WTC11 (cell line): ENCODE results near the gene SLC2A9. TPM values are rescaled to one million over a fixed set of nuclear protein-coding genes. Genes with fewer than 3 reads are reported as not detected.

ENCODE experiments used
- ATAC-seq: fragments of 200-7000 bp; cut with Tn5 transposase; 2 replicates; pipeline ENCODE4 v1.10.0; 2021; ENCODE audit warnings: mild to moderate bottlenecking, moderate library complexity
- CTCF ChIA-PET: fragments of 300-600 bp; sonication (Branson Sonifier 250); formaldehyde crosslinking; loops from one replicate; lab custom pipeline; 2021; ENCODE audit warnings: antibody characterized with exemption; lab: Charles Lee
- POLR2A ChIA-PET: fragments of 350-600 bp; sonication (Branson Sonifier 250); formaldehyde crosslinking; loops from one replicate; lab custom pipeline; 2021; ENCODE audit warnings: antibody characterized with exemption; lab: Charles Lee
- DNase-seq: peaks from one replicate; pipeline ENCODE4 v3.0.0; 2021; ENCODE audit warnings: low spot score
- H3K27ac Mint-ChIP-seq: 2 replicates; pipeline ENCODE4 v1.8.0; 2021; ENCODE audit warnings: mixed read lengths
- H3K27me3 Mint-ChIP-seq: 2 replicates; pipeline ENCODE4 v1.8.0; 2021; ENCODE audit warnings: low read depth, mild to moderate bottlenecking, moderate library complexity, mixed read lengths
- H3K36me3 Mint-ChIP-seq: 2 replicates; pipeline ENCODE4 v1.8.0; 2021; ENCODE audit warnings: mixed read lengths
- H3K4me1 Mint-ChIP-seq: 2 replicates; pipeline ENCODE4 v1.8.0; 2022; ENCODE audit warnings: mixed read lengths
- H3K4me3 Mint-ChIP-seq: 2 replicates; pipeline ENCODE4 v1.8.0; 2021; ENCODE audit warnings: mild to moderate bottlenecking, moderate library complexity, mixed read lengths
- H3K9me3 Mint-ChIP-seq: 2 replicates; pipeline ENCODE4 v1.8.0; 2021; ENCODE audit warnings: mixed read lengths
- ELF4 ChIP-seq: sonication (generic); formaldehyde crosslinking; IDR thresholded peaks from 2 replicates; pipeline ENCODE4 v1.8.1; 2022; ENCODE audit warnings: low read depth, mild to moderate bottlenecking, moderate library complexity, missing genetic modification reagents
- FOXK1 ChIP-seq: sonication (generic); formaldehyde crosslinking; IDR thresholded peaks from 2 replicates; pipeline ENCODE4 v1.8.0; 2022; ENCODE audit warnings: mild to moderate bottlenecking, moderate library complexity, missing genetic modification reagents
- GTF2I ChIP-seq: fragments of 250-450 bp; sonication (Bioruptor Pico); conservative IDR thresholded peaks from 2 replicates; pipeline ENCODE4 v1.4.0; 2021; ENCODE audit warnings: mild to moderate bottlenecking
- IRF2 ChIP-seq: sonication (generic); formaldehyde crosslinking; IDR thresholded peaks from 2 replicates; pipeline ENCODE4 v1.8.0; 2022; ENCODE audit warnings: low read depth, missing genetic modification reagents, borderline replicate concordance
- JUN ChIP-seq: sonication (generic); formaldehyde crosslinking; IDR thresholded peaks from 2 replicates; pipeline ENCODE4 v1.8.0; 2023; ENCODE audit warnings: mild to moderate bottlenecking, missing genetic modification reagents
- RORB ChIP-seq: fragments of 250-450 bp; sonication (Bioruptor Pico); IDR thresholded peaks from 2 replicates; pipeline ENCODE4 v1.9.0; 2021; ENCODE audit warnings: mild to moderate bottlenecking
- SOX15 ChIP-seq: fragments of 250-450 bp; sonication (Bioruptor Pico); IDR thresholded peaks from 2 replicates; pipeline ENCODE4 v1.9.0; 2021; ENCODE audit warnings: mild to moderate bottlenecking
- ZBTB43 ChIP-seq: sonication (generic); formaldehyde crosslinking; IDR thresholded peaks from 2 replicates; pipeline ENCODE4 v1.8.1; 2023; ENCODE audit warnings: mild to moderate bottlenecking, missing genetic modification reagents
- ZNF423 ChIP-seq: fragments of 250-450 bp; sonication (Bioruptor Pico); IDR thresholded peaks from 2 replicates; pipeline ENCODE4 v2.1.2; 2022; ENCODE audit warnings: mild to moderate bottlenecking, moderate library complexity
- total RNA-seq: library from RNA; stranded (reverse); gene quantifications from 3 replicates; pipeline ENCODE4 v1.2.3, GENCODE V29; 2021
- TF ChIP-seq, protein P1 (sequence below): sonication (generic); formaldehyde crosslinking; IDR thresholded peaks from 2 replicates; pipeline ENCODE4 v1.8.0; 2023; ENCODE audit warnings: mild to moderate bottlenecking, missing genetic modification reagents
- TF ChIP-seq, protein P2 (sequence below): fragments of 250-450 bp; sonication (Bioruptor Pico); IDR thresholded peaks from 2 replicates; pipeline ENCODE4 v1.9.0; 2021; ENCODE audit warnings: mild to moderate bottlenecking
- TF ChIP-seq, protein P3 (sequence below): sonication (generic); formaldehyde crosslinking; IDR thresholded peaks from 2 replicates; pipeline ENCODE4 v1.8.0; 2023; ENCODE audit warnings: missing genetic modification reagents

The SLC2A9 gene
- total RNA-seq, 1 experiment from 2014 or later: not detected

DNA sequence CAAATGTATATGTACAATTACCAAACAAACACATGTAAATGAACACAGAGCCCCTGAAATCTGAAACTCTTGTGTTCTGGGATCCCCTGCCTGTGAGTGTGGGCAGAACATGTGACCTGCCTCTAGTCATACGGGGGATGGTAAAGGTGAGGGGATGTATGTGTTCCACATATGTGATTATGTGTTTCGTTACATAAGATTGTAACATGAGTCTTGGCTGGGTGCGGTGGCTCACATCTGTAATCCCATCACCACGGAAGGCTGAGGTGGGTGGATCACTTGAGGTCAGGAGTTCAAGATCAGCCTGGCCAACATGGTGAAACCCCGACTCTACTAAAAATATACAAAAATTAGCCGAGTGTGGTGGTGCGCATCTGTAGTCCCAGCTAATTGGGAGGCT is 37.1 kb upstream of the SLC2A9 start (continued):
- TF ChIP-seq, protein P1, sequence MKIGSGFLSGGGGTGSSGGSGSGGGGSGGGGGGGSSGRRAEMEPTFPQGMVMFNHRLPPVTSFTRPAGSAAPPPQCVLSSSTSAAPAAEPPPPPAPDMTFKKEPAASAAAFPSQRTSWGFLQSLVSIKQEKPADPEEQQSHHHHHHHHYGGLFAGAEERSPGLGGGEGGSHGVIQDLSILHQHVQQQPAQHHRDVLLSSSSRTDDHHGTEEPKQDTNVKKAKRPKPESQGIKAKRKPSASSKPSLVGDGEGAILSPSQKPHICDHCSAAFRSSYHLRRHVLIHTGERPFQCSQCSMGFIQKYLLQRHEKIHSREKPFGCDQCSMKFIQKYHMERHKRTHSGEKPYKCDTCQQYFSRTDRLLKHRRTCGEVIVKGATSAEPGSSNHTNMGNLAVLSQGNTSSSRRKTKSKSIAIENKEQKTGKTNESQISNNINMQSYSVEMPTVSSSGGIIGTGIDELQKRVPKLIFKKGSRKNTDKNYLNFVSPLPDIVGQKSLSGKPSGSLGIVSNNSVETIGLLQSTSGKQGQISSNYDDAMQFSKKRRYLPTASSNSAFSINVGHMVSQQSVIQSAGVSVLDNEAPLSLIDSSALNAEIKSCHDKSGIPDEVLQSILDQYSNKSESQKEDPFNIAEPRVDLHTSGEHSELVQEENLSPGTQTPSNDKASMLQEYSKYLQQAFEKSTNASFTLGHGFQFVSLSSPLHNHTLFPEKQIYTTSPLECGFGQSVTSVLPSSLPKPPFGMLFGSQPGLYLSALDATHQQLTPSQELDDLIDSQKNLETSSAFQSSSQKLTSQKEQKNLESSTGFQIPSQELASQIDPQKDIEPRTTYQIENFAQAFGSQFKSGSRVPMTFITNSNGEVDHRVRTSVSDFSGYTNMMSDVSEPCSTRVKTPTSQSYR (CRISPR knock-in tag): no peak
- TF ChIP-seq ZBTB43: no peak
- no peak for TF ChIP-seq ELF4 (CRISPR knock-in tag)

DNA sequence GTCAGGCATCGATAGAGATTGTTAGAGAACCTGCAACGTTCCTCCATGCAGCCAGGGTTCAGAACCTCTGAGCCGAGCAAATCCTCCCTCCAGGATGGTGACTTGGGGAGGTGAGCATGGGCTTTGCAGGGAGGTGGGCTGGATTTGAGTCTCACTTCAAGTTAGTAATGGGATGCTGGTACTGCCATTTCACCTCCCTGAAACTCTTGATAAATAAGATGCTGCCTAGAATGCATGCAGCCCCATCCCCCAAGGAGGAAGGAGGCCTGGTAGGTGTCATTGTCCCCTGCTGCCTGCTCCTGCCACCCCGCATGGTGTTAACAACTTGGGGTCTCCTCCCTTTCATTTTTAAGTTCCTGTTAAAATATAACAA is 35.7 kb upstream of the SLC2A9 start:
- no peak for DNase-seq
- ATAC-seq: no peak

More for the DNA sequence above, 35.7 kb upstream of the SLC2A9 start:
- no peak for TF ChIP-seq IRF2
- no peak for TF ChIP-seq RORB (CRISPR knock-in tag)
- TF ChIP-seq, protein P2, sequence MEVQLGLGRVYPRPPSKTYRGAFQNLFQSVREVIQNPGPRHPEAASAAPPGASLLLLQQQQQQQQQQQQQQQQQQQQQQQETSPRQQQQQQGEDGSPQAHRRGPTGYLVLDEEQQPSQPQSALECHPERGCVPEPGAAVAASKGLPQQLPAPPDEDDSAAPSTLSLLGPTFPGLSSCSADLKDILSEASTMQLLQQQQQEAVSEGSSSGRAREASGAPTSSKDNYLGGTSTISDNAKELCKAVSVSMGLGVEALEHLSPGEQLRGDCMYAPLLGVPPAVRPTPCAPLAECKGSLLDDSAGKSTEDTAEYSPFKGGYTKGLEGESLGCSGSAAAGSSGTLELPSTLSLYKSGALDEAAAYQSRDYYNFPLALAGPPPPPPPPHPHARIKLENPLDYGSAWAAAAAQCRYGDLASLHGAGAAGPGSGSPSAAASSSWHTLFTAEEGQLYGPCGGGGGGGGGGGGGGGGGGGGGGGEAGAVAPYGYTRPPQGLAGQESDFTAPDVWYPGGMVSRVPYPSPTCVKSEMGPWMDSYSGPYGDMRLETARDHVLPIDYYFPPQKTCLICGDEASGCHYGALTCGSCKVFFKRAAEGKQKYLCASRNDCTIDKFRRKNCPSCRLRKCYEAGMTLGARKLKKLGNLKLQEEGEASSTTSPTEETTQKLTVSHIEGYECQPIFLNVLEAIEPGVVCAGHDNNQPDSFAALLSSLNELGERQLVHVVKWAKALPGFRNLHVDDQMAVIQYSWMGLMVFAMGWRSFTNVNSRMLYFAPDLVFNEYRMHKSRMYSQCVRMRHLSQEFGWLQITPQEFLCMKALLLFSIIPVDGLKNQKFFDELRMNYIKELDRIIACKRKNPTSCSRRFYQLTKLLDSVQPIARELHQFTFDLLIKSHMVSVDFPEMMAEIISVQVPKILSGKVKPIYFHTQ (CRISPR knock-in tag): no peak
- no peak for TF ChIP-seq GTF2I (CRISPR knock-in tag)
- TF ChIP-seq JUN (CRISPR knock-in tag): no peak
- TF ChIP-seq, protein P3, sequence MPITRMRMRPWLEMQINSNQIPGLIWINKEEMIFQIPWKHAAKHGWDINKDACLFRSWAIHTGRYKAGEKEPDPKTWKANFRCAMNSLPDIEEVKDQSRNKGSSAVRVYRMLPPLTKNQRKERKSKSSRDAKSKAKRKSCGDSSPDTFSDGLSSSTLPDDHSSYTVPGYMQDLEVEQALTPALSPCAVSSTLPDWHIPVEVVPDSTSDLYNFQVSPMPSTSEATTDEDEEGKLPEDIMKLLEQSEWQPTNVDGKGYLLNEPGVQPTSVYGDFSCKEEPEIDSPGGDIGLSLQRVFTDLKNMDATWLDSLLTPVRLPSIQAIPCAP (CRISPR knock-in tag): no peak
- no peak for TF ChIP-seq FOXK1 (CRISPR knock-in tag)
- TF ChIP-seq SOX15 (CRISPR knock-in tag): no peak
- TF ChIP-seq, protein P1 (CRISPR knock-in tag): no peak
- TF ChIP-seq ZNF423 (CRISPR knock-in tag): no peak
- Mint-ChIP-seq H3K27ac (no peak overlapping the region), H3K9me3 (peaks cover 3% of the 10 kb centered on the region; the same call in 1 of the 2 replicates), H3K27me3 (no peaks in the 10 kb centered on the region; the same call in 1 of the 2 replicates), H3K36me3 (no peaks in the 10 kb centered on the region), H3K4me3 (no peak overlapping the region), H3K4me1 (no peaks in the 10 kb centered on the region)
- POLR2A ChIA-PET: no interaction called here
- CTCF ChIA-PET: no interaction called here
